Prostate gland (tissue), 2 donors: Measurements from ENCODE around the gene DPYD.

Experiments
- POLR2A ChIP-seq: fragments of 450-650 bp; IDR thresholded peaks from one replicate; pipeline ENCODE4 v1.6.1; 2016; ENCODE audit warnings: antibody characterized with exemption, mild to moderate bottlenecking
- POLR2AphosphoS5 ChIP-seq: sonication (generic); formaldehyde crosslinking; IDR thresholded peaks from one replicate; pipeline ENCODE4 v1.6.1; 2017; ENCODE audit warnings: antibody characterized with exemption
- TF ChIP-seq, protein P1 (sequence below), 4 experiments: fragments of 200-600 bp in 2 of 4; fragments of 450-650 bp in 2 of 4; sonication (generic) in 2 of 4; IDR thresholded peaks; 1 replicate in 3 of 4; 2 replicates in 1 of 4; pipeline ENCODE4 v1.5.1; 2016 to 2019; ENCODE audit warnings: antibody characterized with exemption in 4 of 4, mild to moderate bottlenecking in 2 of 4, moderate library complexity in 2 of 4

- TF ChIP-seq, protein P1, sequence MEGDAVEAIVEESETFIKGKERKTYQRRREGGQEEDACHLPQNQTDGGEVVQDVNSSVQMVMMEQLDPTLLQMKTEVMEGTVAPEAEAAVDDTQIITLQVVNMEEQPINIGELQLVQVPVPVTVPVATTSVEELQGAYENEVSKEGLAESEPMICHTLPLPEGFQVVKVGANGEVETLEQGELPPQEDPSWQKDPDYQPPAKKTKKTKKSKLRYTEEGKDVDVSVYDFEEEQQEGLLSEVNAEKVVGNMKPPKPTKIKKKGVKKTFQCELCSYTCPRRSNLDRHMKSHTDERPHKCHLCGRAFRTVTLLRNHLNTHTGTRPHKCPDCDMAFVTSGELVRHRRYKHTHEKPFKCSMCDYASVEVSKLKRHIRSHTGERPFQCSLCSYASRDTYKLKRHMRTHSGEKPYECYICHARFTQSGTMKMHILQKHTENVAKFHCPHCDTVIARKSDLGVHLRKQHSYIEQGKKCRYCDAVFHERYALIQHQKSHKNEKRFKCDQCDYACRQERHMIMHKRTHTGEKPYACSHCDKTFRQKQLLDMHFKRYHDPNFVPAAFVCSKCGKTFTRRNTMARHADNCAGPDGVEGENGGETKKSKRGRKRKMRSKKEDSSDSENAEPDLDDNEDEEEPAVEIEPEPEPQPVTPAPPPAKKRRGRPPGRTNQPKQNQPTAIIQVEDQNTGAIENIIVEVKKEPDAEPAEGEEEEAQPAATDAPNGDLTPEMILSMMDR (IDR thresholded peaks at IDR 0.05) = no peak
- TF ChIP-seq POLR2A = no peak
- TF ChIP-seq POLR2AphosphoS5 = no peak
Measured at GRCh38 chr1:97207868-97208267, 713.0 kb downstream of the DPYD start.
